Germinal center (tissue), 1 donor: ENCODE measurements around the gene CLDN15.
"Not testable (repeated sequence)": the region's sequence is repeated elsewhere in the genome, so short reads cannot be mapped to it uniquely, and the experiment has no call there.

Experiments
- DNase-seq: peaks from one replicate; pipeline ENCODE4 v3.0.0; 2012; ENCODE audit warnings: mixed read lengths, low spot score

The CLDN15 gene

GRCh38 chr7:101200504-101200861, 37.1 kb downstream of the CLDN15 start:
- no peak for DNase-seq

DNA sequence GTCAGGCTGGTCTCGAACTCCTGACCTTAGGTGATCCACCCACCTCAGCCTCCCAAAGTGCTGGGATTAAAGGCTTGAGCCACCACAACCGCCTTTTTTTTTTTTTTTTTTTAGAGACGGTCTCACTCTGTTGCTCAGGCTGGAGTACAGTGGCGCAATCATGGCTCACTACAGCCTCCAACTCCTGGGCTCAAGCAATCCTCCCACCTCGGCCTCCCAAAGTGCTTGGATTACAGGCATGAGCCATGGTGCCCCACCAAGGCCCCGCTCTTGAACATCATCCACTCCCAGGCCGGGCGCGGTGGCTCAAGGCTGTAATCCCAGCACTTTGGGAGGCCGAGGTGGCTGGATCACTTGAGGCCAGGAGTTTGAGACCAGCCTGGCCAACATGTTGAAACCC, 38.1 kb downstream of the CLDN15 start:
- not testable (repeated sequence) for DNase-seq

DNA sequence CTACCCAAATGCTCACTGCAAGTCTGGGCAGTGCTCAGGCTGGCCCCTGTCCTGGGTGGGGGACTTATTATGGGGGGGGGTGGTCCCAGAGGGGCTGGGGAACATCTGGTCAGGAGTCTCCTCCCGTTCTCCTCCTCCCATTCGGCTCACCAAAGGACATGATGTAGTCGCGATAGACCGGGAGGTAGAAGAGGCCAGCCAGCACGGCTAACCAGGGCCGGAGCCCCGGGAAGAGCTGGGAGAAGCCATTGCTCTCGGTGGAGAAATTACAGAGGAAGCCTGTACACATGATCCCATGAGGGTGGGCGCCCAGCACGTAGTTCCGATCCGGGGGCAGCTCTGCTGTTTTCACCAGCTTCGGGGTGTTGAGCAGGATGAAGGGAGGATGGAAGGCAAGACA, 39.1 kb downstream of the CLDN15 start:
- DNase-seq, result no peak

DNA sequence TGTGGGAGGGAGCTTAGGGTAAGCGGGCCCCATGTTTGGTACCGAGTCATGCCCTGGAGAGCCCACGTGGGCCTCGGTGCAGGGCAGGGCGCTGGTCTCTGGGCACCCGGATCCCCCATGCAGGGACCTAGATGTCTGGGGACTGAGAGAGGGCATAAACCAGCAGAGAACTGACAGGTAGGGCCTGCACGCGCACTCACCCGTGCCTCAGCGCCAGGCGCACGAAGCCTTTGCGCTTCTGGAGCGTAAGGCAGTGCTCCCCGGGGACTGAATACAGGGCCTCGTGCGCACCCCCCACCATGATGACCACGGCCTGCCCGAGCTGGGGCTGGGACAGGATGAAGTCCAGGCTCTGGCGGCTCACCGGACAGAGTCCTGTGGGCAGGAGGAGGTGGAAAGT, 39.6 kb downstream of the CLDN15 start:
- DNase-seq, result no peak

DNA sequence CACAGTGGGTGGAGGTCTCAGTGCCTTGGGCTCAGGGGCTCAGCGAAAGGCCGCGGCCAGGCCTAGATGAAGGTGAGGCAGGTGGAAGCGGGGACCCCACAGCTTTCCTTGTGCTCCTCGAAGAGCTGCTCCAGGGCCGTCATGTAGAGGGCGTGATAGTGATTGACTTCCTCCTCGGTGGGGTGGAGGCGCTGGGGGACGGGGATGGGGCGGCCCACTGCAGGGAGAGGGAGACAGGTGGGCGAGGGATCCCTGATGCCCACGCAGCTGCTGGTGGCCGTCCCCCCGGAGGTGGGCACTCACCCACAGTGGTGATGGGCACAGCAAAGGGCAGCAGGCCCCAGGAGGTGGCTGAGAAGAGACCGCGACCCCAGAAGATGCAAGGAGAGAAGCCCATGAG, 41.7 kb downstream of the CLDN15 start:
- DNase-seq, result no peak

- DNase-seq, result no peak
These were observed 48.5 kb downstream of the CLDN15 start for GRCh38 chr7:101189109-101189508.

GRCh38 chr7:101186844-101187428, 50.7 kb downstream of the CLDN15 start:
- no peak for DNase-seq

- DNase-seq, result no peak
These were observed 51.4 kb downstream of the CLDN15 start for GRCh38 chr7:101186194-101186593.

GRCh38 chr7:101185258-101185839, 52.3 kb downstream of the CLDN15 start:
- DNase-seq, result no peak
